SU-DHL-6 (cell line): ENCODE measurements around the gene TSG101.

ENCODE experiments used
- EZH2phosphoT487 ChIP-seq: fragments of 200-600 bp; sonication (generic), shearing (Covaris generic); conservative IDR thresholded peaks from 2 replicates; pipeline ENCODE4 v1.6.1; 2018; ENCODE audit warnings: mild to moderate bottlenecking, antibody characterized with exemption, low read length, moderate library complexity, mixed read lengths
- TF ChIP-seq, protein P1 (sequence below): fragments of 200-600 bp; sonication (generic); IDR thresholded peaks from one replicate; pipeline ENCODE4 v1.5.1; 2017; ENCODE audit warnings: antibody characterized with exemption, mild to moderate bottlenecking, low read length, moderate library complexity; ENCODE audit not compliant: insufficient read depth, poor library complexity, severe bottlenecking

DNA sequence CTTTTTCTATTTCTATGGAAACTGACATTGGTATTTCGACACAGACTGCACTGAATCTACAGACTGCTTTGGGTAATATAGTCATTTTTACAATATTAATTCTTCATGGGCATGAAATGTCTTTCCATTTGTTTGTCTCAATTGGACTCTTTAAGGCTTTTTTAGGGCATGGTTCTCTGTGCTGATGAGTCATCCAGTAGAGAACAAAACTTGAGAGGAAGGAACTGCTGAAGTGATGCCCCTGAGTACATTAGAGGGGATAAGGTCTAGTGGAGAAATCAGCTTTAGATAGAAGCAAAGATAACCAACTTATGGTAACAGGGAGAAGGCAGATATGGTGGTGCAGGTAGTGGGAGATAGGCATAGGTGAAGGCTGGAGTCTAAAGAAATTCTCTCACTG is 25.1 kb downstream of the TSG101 start:
- TF ChIP-seq, protein P1, sequence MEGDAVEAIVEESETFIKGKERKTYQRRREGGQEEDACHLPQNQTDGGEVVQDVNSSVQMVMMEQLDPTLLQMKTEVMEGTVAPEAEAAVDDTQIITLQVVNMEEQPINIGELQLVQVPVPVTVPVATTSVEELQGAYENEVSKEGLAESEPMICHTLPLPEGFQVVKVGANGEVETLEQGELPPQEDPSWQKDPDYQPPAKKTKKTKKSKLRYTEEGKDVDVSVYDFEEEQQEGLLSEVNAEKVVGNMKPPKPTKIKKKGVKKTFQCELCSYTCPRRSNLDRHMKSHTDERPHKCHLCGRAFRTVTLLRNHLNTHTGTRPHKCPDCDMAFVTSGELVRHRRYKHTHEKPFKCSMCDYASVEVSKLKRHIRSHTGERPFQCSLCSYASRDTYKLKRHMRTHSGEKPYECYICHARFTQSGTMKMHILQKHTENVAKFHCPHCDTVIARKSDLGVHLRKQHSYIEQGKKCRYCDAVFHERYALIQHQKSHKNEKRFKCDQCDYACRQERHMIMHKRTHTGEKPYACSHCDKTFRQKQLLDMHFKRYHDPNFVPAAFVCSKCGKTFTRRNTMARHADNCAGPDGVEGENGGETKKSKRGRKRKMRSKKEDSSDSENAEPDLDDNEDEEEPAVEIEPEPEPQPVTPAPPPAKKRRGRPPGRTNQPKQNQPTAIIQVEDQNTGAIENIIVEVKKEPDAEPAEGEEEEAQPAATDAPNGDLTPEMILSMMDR = no peak
- TF ChIP-seq EZH2phosphoT487 = no peak
